Endothelial cell (in vitro differentiated cells): ENCODE measurements around the gene PYGO1. TPM values are rescaled to one million over a fixed set of nuclear protein-coding genes. Genes with fewer than 3 reads are reported as not detected.

Experiments used
- DNase-seq: peaks from one replicate; pipeline ENCODE4 v3.0.0; 2021; ENCODE audit warnings: low spot score
- H3K27ac Mint-ChIP-seq: one replicate; pipeline ENCODE4 v1.8.0; 2021; ENCODE audit warnings: mixed read lengths, inconsistent platforms; ENCODE audit not compliant: unreplicated experiment
- H3K27me3 Mint-ChIP-seq: one replicate; pipeline ENCODE4 v1.8.0; 2021; ENCODE audit warnings: mild to moderate bottlenecking, moderate library complexity, mixed read lengths, inconsistent platforms; ENCODE audit not compliant: unreplicated experiment
- H3K36me3 Mint-ChIP-seq: one replicate; pipeline ENCODE4 v1.8.0; 2021; ENCODE audit warnings: mild to moderate bottlenecking, low read depth, mixed read lengths, inconsistent platforms; ENCODE audit not compliant: unreplicated experiment
- H3K4me1 Mint-ChIP-seq: one replicate; pipeline ENCODE4 v1.8.0; 2021; ENCODE audit warnings: mild to moderate bottlenecking, mixed read lengths, inconsistent platforms; ENCODE audit not compliant: unreplicated experiment
- H3K4me3 Mint-ChIP-seq: one replicate; pipeline ENCODE4 v1.8.0; 2021; ENCODE audit warnings: mild to moderate bottlenecking, mixed read lengths, inconsistent platforms; ENCODE audit not compliant: unreplicated experiment
- H3K9me3 Mint-ChIP-seq: one replicate; pipeline ENCODE4 v1.8.0; 2021; ENCODE audit warnings: mixed read lengths, inconsistent platforms; ENCODE audit not compliant: unreplicated experiment
- total RNA-seq: library from RNA; stranded (reverse); fragmentation: NEBNext Ultra II Directional; extraction: Animal tissue kit (Norgen Biotek cat#: 25700); gene quantifications from one replicate; pipeline ENCODE4 v1.2.1, GENCODE V29; 2021; ENCODE audit not compliant: unreplicated experiment
- TF ChIP-seq, protein P1 (sequence below): fragments of 200-600 bp; sonication (generic); IDR thresholded peaks from one replicate; pipeline ENCODE4 v1.5.0; 2021; ENCODE audit warnings: antibody characterized with exemption; ENCODE audit not compliant: unreplicated experiment

PYGO1 gene
- total RNA-seq, 1 donor from 2014 or later, result 1.5 TPM

DNA sequence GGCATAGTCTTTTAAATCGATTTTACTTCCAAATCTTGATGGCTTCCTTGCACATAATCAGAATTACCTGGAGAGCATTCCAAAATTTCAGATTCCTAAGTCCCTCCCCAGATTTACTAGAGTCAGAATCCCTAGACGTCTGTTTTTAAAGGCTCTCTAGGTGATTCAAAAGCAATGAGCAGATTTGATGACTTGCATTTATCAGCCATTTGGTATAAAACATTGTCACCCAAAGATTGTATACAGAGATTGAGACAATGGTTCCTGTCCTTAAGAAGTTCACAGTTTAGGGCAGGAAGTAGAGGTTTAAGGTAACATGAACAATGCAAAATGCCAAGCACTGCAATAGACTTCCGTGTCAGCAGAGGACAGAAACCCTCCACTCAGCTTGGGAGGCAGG is 2.6 kb upstream of the PYGO1 start:
- no peak for DNase-seq
- no peaks in the 10 kb centered on the region for H3K36me3 Mint-ChIP-seq
- H3K27me3 Mint-ChIP-seq, result peaks cover 6% of the 10 kb centered on the region
- no peak overlapping the region for H3K27ac Mint-ChIP-seq
- TF ChIP-seq, protein P1, sequence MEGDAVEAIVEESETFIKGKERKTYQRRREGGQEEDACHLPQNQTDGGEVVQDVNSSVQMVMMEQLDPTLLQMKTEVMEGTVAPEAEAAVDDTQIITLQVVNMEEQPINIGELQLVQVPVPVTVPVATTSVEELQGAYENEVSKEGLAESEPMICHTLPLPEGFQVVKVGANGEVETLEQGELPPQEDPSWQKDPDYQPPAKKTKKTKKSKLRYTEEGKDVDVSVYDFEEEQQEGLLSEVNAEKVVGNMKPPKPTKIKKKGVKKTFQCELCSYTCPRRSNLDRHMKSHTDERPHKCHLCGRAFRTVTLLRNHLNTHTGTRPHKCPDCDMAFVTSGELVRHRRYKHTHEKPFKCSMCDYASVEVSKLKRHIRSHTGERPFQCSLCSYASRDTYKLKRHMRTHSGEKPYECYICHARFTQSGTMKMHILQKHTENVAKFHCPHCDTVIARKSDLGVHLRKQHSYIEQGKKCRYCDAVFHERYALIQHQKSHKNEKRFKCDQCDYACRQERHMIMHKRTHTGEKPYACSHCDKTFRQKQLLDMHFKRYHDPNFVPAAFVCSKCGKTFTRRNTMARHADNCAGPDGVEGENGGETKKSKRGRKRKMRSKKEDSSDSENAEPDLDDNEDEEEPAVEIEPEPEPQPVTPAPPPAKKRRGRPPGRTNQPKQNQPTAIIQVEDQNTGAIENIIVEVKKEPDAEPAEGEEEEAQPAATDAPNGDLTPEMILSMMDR, result no peak
- no peak overlapping the region for H3K4me3 Mint-ChIP-seq
- peaks cover 9% of the 10 kb centered on the region for H3K4me1 Mint-ChIP-seq
- no peaks in the 10 kb centered on the region for H3K9me3 Mint-ChIP-seq

DNA sequence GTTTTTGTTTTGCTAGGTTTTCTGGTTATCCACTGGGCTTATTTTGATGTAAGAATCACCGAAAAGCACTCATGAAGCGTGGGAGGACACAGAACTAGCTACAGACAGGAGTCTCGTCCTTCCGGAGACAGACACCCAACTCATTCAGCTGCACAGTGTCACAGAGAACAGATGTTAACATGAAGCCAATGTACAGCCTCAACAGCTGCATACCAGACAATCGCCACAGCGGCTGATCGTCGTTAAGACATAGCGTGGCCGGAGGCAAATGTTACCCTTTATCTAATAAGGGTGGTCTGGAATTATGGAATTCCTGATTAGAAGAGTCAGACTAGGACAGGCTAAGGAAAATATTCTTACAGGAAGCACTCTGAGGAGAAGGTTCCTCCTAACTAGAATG is 1.1 kb upstream of the PYGO1 start:
- peaks cover 9% of the 10 kb centered on the region for H3K4me1 Mint-ChIP-seq
- peak overlapping the region; percentile 85 for H3K4me3 Mint-ChIP-seq
- H3K36me3 Mint-ChIP-seq, result no peaks in the 10 kb centered on the region
- TF ChIP-seq, protein P1, result no peak
- H3K9me3 Mint-ChIP-seq, result no peaks in the 10 kb centered on the region
- H3K27ac Mint-ChIP-seq, result no peak overlapping the region
- H3K27me3 Mint-ChIP-seq, result peaks cover 6% of the 10 kb centered on the region
- DNase-seq, result no peak

DNA sequence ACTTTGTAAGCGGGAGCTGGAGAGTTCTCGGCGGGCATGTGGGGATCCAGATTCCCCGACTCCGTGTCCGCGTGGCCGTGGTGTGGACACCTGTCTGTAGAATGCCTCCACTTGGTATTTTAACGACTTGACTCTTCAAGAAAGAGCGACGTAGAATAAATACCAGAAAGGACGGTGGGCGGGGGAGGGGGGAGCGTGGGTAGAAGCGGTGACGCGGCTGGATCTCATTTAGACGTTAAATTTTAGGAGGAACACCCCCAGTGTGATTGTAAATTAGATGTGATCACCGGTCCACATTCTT is 620 bp upstream of the PYGO1 start:
- no peaks in the 10 kb centered on the region for H3K9me3 Mint-ChIP-seq
- DNase-seq, result no peak
- H3K4me3 Mint-ChIP-seq, result peak overlapping the region; percentile 85
- TF ChIP-seq, protein P1, result no peak
- H3K27ac Mint-ChIP-seq, result no peak overlapping the region
- no peaks in the 10 kb centered on the region for H3K36me3 Mint-ChIP-seq
- peaks cover 6% of the 10 kb centered on the region for H3K27me3 Mint-ChIP-seq
- H3K4me1 Mint-ChIP-seq, result peaks cover 7% of the 10 kb centered on the region

DNA sequence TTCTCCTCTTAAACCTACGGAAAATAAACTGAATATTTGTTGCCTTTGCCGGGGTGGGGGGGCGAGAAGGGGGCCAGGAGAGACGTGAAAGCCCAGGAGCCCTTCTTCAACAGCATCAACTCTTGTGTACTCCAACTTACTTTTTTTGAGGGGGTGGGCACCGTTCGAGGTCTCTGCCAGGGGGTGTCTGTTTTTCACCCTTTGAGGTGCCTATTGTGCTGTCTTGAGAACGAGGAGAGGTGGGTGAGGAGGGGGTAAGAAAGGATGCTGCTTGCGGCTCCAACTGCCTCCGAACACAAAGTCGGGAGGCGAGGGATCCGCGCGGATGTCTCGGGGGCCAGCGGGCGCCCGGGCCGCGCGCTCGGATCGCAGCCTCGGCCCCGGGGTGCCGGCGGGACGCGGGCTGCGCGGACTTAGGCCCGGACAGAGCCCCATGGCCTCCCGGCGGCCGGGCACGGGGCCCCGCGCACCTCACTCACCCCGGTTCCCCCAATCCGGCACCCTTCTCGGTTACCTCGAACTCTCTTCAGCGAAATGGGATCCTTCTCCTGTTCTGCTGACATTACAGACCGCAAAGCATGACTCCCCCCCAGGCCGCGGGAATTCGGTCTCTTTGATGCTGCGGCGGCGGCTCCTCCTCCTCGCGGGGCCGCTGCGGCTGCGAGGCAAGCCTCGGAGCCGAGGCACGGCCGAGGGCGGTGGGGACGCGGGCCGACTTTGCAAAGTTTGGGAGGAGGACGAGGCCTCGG is 650 bp downstream of the PYGO1 start:
- Mint-ChIP-seq H3K27ac (no peak overlapping the region), H3K9me3 (no peaks in the 10 kb centered on the region), H3K4me3 (peak overlapping the region; percentile 81), H3K27me3 (peaks cover 6% of the 10 kb centered on the region), H3K4me1 (peaks cover 7% of the 10 kb centered on the region), H3K36me3 (no peaks in the 10 kb centered on the region)
- peak; percentile 33 for DNase-seq
- TF ChIP-seq, protein P1, result no peak

DNA sequence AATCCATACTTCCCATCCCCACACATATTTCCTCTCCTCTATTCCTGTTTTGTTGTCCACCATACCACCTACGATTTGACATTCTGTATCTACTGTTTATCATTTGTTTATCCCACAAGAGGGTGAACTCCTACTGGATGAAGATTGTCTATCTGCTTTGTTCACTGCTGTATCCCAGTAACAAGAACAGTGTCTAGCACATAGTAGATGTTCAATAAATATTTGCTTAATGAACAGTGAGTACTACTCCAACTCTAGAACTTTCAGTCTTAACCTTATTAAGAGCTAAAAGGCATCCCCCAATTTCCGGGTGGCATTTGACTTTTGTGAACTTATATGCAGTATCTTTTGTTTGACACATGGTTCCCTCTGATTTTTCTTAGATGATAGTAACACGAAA is 1.3 kb downstream of the PYGO1 start:
- Mint-ChIP-seq H3K4me3 (no peak overlapping the region), H3K27me3 (peaks cover 6% of the 10 kb centered on the region), H3K4me1 (peaks cover 7% of the 10 kb centered on the region), H3K27ac (no peak overlapping the region), H3K9me3 (no peaks in the 10 kb centered on the region), H3K36me3 (no peaks in the 10 kb centered on the region)
- DNase-seq, result no peak
- TF ChIP-seq, protein P1, result no peak
